IPS-NIHi11 (cell line): ENCODE measurements around the gene KCNJ4.

Experiments
- DNase-seq: peaks from one replicate; pipeline ENCODE4 v3.0.0; 2012; ENCODE audit warnings: mixed read lengths, low spot score

KCNJ4 gene

DNA sequence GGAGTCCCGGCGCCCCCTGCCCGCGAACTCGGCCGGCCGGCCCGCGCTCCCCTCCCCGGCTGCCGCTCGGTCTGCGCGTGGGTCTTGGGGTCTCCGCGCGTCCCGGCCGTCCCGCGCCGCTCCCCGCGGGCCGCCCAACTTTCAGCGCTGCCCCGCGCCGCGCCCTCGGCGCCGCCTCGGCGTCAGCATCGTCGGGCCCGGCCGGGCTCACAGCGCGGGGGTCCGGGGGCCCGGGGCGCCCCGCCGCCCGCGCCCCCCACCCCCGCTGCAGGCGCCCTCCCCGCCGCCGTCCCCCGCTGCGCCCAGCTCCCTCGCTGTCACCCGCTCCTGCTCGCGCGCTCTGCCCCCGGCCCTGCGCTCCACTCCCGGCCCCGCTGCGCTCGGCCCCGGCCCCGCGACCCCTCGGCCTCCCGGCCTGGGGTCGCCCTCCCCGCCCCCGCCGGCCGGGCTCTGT, at the start of gene KCNJ4:
Gene KCNJ4 (minus strand): TSS at position 124 of the 454 bp plus-strand sequence. CDS start 27,067 bp downstream, outside the sequence.
- DNase-seq = peak; percentile 60

GRCh38 chr22:38503021-38503420, 48.0 kb upstream of the KCNJ4 start:
- DNase-seq = no peak

GRCh38 chr22:38501797-38502672, 47.0 kb upstream of the KCNJ4 start:
- no peak for DNase-seq

DNA sequence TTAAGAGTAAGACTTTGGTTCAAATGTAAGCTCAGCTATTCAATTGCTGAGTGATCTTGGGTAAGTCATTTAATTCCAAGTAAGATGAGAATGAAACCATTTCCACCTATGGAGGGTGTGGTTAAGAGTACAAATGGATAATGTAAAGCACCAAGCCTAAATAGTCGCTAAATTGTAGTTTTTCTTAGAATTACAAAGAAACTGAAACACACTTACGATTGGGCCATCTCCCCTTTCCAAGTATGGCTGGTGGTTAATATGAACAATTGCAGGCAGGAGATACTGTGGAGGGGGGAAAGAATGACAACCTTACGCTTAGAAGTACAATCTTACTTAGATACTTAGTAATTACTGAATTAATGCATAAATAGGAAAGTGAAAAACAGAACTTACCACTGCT, 42.9 kb upstream of the KCNJ4 start:
- no peak for DNase-seq

GRCh38 chr22:38494939-38495338, 39.9 kb upstream of the KCNJ4 start:
- DNase-seq = no peak

DNA sequence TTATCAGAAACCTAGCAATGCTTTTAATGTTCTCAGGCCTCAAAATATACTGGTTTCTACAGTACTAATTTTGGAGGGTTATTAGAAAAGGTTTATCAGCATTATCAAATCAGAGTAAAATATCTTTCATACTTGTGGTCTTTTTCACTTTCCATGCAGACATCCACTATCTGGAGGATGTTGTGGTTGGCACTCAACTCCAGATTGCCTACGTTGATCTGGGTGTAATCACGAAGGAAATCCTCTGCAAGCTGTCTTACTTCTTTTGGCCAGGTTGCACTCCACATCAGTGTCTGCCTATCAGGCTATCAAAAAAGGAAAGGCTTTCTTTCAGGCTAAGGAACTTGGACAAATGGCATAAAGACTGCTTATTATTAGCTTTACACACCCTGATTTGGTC, 39.5 kb upstream of the KCNJ4 start:
- DNase-seq = no peak

DNA sequence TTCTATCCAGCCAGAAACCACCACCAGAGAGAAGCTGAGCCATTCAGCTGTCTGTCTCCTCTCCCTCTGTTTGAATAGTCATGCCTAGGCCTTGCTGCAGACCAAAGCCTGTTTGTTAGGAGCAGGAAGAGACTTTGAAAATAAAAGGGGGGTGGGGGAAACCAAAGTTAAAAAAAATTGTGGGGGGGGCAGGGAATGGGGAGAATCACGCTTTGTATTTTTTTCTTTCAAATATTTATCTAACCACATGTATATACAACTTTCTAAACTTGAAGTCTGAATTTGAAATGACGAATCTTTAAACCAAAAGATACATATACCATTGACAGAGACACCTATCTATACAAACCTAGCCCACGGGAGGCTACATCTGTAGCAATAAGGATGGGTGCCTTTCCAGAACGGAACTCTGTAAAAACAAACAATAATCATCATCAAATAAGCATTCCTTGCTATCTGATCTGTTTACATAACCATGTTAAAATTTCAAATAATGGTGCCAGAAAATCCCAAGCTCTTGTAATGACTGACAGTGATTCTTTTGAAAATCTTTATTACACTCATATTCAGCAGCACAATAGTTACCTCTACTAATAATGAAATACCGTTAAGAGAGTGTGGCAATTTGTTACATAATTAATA, 36.8 kb upstream of the KCNJ4 start:
- DNase-seq = no peak

GRCh38 chr22:38490915-38491314, 35.9 kb upstream of the KCNJ4 start:
- DNase-seq = no peak

DNA sequence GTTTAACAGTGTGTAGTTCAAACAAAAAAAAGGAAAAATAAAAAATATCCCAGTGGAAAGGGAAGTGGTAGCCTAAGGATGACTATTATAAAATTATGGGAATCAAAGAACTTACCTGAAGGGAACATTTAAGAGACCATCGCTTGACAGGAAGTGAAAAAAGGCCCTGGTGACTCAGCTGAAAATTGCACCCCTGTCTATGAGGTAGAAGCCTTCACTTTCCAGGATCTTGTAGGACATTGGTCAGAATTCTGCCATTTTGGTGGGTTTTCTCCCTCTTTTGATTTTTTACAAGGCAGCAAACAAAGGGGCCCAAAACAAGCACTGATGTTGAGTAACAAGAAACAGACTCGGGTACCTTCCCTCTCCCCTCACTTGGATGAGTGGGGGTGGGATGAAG, 35.5 kb upstream of the KCNJ4 start:
- no peak for DNase-seq

GRCh38 chr22:38489561-38490145, 34.7 kb upstream of the KCNJ4 start:
- no peak for DNase-seq

DNA sequence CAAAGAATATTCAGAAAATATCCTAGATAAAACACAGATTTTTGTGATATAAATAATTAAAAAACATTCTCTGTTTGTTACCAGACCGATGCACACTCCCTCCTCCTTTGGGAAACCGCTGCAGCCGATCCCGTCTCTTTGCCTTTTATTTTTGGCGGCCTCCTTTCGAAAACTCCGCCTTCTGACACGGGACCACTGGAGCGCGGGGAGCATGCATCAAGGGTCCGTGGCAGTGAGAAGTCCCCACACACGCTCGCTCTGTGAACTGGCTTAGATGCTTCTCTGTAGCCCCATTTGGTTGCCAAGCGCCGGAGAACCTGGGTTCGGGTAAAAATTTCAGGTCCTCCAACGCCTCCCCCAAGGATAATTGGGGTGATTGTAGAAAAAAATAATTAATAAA, 34.1 kb upstream of the KCNJ4 start:
- no peak for DNase-seq

GRCh38 chr22:38487946-38488345, 32.9 kb upstream of the KCNJ4 start:
- no peak for DNase-seq

DNA sequence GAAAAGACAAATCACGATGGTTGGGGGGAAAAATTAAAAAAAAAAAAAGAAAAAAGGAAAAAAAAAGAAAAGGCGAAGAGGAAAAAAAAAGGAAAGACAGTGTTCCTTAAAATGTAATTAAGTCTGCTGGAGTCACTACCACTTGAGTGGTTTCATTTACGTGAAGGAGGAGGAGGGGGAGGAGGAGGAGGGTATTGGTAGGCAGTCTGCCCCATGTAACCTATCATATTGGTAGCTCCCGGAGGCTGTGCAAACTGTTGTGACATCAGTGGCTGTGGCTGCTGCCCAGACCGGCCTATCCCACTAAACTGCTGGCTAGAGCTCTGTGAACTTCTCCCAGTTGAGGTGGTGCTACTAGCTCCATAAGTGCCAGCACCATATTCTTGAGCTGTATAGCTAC, 30.8 kb upstream of the KCNJ4 start:
- no peak for DNase-seq

DNA sequence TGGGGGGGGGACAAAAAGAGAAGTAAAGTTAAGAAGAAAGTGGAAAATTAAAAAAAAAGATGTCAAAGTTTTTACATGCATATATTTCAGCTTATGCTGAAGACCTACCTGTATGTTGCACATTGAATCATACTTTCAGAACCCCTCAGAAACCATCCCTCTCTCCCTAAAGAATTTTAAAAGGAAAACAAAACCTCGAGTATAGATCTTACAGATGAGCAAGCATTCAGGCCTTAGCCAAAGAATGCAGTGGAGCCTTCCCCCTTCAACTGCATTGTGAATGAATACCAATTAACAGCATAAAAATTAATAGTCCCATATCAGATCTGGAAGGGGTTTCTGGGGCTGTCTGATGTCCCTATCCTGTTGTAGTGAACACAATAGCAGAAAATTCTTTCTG, 29.2 kb upstream of the KCNJ4 start:
- no peak for DNase-seq

DNA sequence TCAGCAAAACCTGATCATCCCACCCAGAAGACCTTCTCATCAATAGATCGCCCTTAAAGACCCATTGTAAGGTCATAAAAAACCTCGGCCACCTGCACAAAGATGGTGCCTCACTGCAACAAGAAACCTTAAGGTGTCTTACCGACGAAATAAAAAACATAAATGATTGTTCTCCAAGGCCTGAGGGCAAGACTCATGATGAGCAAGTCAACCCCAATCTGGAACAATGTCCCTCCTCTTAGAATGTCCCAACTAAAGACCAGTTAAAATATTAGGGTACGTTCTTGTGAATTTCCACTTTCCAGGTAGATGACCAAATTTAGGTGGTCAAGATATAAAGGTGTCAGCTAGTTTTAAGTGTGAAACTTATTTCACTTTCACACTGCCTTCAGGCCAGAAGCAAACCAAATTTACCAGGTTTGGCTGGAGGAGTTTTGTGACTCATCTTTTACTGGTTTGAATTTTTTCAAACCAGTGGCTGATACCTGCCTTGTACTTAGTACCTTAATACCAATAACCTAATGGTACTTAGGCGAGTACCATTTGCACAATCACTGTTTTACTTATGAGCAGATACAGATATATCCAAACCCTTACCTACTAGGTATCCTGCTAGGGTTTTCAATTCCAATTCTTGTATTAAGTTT, 27.8 kb upstream of the KCNJ4 start:
- DNase-seq = no peak

DNA sequence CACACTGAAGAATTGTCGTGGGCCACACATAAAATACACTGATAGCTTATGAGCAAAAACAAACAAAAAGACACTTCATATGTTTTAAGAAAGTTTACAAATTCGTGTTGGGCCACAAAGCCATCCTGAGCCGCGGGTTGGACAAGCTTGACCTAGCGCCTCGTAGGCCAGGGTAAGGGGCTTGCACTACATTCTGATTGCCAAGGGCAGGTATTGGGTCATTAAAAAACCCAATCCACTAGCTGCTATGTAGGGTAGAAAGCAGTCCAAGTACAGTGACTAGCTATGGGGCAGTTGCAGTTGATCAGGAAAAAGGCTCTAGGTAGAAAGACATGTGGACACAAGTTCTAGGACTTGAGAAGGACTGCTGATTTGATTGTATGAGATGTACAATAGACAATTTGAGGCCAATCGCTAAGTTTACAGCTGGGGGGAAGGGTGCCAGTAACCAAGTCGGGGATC, 26.9 kb upstream of the KCNJ4 start:
- DNase-seq = no peak

DNA sequence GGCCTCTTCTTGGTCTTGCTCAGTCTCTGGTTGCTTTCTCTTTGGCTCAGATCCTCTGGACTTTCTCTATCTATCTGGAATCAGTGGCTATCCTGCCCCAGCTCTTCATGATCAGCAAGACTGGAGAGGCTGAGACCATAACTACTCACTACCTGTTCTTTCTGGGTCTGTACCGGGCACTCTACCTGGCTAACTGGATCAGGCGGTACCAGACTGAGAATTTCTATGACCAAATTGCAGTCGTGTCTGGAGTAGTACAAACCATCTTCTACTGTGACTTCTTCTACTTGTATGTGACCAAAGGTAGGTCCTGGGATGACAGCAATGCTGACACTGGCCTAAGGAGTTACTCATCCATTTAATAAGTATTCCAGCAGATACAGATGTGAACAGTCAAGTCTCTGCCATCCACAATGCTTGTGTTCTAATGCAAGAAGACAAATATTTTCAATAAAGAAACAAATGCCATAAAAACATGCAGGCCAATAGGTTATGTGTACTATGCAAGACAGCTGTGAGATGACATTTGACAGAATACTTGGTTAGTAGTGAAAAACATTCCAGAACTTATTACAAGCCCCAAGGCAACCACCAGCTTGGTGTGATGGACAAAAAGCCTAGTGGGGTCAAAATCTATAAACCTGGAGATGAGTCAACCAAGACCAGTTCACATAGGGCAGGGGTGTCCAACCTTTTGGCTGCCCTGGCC, 26.3 kb upstream of the KCNJ4 start:
- no peak for DNase-seq

- DNase-seq = no peak
These were observed 24.3 kb upstream of the KCNJ4 start for GRCh38 chr22:38479096-38479837.

DNA sequence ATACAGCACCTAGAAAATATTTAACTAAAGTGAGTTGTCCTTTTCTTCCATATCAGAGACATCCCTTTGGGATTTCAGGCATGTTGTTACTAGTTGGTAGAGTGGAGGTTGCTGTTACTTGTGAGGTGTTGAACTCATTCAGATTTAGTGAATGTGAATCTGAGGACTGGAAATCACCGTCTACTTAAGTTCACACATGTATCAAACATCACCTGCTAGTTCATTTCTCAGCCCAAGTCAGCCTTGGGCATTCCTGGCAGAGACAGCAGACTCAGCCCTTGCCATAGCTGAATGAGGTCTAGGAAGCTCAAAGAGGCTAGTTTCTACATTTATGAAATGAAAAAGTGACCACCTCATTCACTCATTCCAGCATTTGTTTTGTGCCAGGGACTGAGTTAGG, 22.6 kb upstream of the KCNJ4 start:
- no peak for DNase-seq

DNA sequence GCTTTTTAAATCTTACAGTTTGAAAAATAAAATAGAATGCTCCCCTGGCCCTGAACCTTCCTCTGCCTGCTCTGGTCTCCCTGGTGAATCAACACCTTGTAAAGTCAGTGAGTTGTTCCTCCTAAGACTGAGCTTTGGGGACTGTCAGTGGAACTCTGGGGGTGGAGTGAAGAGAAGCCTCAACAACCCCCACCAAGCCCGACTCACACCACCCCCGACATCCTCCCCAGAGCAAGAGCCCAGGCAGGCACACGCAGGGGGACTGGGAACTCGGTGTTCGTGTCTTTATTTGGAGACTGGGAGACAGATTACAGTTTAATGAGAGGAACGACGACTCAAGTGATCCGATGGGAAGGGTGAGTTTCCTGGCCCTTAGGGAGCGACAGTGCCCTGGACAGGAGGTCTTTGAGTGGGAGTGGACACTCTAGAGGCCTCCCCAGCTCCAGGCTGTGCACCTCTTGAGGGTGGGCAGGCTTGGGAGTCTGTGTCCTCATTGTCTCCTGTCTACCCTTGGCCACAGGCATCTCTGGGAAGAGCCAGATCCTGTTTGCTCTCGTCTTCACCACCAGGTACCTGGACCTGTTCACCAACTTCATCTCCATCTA, 19.1 kb upstream of the KCNJ4 start:
- DNase-seq = no peak

DNA sequence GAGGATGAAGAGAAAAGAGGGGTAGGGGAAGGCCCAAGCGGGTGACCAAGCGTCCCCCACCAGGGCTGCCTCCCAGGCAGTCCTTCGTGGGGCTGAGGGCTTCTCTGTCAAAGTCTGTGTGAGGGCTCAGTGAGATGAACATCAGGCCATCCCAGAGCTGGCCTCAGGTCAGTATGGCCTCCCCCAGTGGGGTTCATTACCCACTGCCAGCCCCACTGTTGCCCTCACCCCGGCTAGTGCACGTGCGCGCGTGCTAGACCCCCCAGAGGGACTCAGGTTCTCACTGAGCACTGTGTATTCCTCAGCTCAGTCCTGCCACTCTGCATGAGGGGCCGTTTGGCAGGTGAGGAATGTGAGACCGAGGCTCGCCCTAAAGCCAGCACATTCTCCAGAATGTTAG, 16.2 kb upstream of the KCNJ4 start:
- no peak for DNase-seq
